Esophagus mucosa (tissue), 1 donor: ENCODE data around the gene IL1RN. TPM values are rescaled to one million over a fixed set of nuclear protein-coding genes. Genes with fewer than 3 reads are reported as not detected.

Source experiments
- ATAC-seq: fragments of 200-7000 bp; cut with Tn5 transposase; one replicate; pipeline ENCODE4 v1.9.1; 2020
- total RNA-seq: library from RNA; stranded (reverse); gene quantifications from one replicate; pipeline ENCODE4 v1.2.4, GENCODE V29; 2023
- donor health status: DM: yes; HTN: yes; CAD: no.

IL1RN gene
- total RNA-seq, 1 donor from 2014 or later: 871 TPM

DNA sequence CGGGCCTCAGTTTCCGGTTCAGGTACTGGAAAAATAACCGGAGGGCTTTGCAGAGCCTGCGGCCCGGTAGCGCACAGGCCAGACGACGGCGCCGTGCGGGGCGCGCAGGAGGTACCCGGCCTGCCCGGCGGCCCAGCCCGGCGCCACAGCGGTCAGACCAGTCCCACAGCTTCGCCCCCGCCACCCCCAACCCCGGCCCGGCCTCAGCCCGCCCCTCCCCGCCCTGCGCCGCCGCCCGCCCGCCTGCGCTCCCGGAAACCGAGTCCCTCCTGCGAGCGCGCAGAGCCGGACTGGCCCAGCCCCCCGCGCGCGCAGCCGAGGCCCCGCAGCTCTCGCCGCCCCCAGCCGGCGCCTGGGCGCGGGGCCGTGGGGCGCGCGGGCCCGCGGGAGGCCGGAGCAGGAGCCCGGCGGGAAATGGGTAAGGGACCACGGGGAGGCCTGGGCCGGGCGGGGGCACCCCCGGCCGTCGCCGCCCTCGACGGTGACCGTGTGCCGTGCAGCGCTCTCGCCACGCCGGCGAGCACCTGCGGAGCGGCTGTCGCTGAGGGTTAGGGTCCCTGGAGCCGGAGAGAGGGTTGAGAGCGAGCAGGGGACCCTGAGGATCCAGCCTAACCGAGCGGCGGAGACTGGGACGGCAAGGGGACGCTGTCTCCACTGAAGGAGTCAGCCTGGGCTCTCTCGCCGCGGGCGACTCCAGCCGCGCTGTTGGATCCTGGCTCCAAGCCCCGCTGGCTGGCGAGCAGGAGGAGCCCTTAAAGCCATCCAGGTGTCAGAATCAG lies 29.9 kb downstream of the IL1RN start:
- ATAC-seq: peak; percentile 87

DNA sequence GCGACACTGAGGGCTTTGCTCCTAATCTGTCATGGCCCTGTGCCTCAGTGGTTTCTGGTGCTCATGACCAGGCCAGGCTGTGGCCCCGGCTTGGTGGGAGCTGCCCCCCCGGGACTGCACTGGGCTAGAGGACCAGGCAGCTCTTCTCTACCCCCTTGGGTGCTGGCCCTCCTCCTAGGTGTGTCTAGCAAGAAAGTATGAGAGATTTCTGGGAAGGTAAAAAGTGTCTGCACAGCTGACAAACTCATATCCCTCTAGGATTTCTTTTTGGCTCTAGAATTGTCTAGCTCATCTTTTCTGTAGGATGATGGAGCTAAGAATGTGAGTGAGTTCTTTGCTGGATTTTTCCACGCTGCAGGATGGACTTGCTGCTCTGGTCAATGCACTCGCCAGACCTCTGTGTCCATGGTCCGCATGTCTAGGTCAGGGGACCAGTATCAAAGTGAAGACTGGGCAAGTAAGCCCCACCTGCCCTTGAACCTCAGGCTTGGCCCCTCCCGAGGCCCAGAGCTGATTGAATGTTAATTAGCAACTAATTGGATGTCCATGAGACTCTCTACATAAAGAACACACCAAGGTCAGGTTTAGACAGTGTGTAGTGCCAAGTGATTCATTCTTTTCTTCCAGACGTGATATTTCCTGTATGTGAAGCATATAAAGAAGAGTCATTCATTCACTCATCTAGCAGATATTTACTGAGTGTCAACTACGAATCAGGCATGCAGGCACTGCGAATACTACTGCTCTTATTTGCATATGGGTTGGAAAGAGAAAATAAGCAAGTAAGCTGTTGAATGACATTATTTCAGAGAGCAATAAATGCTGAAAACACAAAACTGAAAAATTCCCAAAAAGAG lies 30.7 kb downstream of the IL1RN start:
- ATAC-seq: peak; percentile 87

DNA sequence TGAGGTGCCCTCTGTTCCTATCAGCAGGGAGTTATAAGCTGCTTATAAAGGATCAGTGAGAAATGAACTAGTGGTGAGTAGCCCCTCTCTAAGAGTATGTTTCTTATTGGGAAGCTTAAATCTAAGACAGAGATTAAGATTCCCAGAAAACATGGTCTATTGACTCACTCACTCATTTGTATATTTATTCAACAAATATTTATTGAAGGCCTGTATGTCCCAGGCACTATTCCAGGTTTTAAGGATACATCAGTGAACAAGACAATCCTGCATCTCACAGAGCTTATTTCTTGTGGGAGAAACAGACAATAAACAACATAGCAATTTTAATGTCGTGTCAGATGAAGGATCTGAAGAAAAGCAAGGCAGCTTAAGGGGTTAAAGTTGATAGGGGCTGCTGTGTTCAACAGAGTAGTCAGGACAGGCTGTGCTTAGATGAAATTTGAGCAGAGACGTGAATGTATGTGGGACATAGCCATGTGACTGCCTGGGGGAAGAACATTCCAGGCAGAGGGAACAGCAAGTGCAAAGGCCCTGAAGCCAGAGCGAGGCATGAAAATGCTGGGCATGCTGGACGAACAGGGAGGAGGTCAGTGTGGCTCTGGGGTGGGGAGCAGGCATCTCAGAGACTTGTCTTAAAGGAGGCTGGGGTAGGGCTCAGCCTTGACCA lies 31.6 kb downstream of the IL1RN start:
- no peak for ATAC-seq

DNA sequence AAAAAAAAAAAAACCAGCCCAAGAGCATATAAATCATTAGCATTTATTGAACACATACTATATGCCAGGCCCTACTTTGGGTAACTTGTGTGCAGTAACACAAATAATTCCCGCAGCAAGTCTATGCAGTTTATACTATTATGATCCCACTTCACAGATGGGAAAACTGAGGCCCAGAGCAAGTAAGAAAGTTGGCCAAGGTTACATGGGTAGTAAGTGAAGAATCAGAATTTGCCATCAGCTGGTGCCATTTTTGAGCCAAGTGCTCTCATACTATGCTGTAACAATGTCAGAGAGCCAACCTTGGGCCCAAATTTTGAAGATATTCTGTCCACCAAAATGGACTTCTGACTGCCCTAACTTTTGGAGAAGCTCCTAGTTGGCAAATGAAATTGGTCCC lies 32.9 kb downstream of the IL1RN start:
- no peak for ATAC-seq

DNA sequence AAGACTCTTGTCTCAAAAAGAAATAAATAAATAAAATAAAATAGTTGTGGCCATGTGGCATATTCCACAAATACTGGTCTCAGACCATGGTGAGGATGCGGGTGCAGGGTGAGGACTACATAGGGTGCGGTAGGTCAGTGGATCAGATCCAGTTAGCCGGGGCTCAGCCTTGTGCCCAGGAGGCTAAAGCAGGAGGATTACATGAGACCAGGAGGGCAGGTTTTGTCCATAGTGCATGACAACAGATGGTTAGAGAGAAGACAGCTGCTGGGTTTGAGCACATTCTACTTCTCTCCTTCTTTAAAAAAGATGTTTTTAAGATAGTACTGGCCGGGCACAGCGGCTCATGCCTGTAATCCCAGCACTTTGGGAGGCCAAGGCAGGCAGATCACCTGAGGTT lies 33.6 kb downstream of the IL1RN start:
- ATAC-seq: no peak

DNA sequence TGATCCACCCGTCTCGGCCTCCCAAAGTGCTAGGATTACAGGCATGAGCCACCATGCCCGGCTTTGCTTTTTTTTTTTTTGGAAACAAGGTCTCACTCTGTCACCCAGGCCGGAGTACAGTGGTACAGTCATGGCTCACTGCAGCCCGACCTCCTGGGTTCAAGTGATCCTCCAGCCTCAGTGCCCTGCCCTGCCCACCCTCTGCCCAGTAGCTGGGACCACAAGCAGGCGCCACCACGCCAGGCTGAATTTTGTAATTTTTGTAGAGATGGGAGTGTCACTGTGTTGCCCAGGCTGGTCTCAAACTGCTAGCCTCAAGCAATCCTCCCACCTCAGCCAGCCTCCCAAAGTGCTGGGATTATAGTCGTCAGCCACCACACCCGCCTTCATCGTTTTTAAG lies 34.8 kb downstream of the IL1RN start:
- no peak for ATAC-seq

DNA sequence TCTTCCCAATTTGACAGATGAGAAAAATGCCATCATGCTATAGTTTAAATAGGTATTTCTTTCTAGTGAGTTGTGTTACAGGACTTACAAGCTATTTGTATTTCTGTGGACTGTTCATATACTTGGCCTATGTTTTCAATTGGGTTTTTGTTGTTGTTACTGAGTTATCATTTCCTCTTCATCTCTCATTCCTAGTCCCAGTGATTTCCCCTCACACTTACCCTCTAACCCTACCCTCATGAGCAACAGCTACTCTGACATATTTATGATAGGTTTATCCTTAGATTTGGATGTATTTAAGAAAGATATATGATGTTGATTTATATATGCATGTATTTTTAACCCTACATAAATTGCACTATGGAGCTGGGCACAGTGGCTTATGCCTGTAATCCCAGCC lies 35.5 kb downstream of the IL1RN start:
- ATAC-seq: no peak

DNA sequence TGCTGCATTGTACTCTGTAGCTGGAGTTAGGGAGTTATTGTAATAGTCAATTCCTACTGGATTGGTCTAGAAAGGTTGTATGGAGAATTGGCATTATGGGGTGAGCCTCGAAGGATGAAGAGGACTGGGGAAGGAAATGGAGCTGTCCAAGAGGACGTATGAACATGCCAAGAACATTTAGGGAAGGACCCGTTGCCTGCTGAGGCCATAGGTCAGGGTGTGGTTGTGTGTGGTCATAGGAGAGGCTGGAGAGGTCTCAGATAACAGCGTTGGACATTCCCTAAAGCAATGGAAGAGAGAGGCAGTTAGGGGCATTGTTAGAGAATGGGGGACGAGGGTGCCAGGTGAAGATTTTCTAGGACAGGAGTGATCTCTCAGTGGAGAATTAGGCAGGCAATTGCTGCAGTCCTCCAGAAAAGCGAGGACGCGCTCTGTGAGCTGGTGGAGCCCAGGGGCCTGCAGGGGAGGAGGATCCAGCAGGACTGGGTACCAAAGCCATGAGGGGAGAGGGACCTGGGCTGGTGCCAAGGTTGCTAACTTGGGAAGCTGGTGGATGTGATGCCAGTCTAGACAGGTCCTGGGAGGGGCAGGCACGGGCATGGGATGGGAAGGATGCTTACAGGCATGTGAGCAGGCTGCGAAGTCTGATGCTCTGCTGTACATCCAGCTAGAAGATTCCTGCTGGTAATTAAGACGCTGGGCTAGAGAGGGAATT lies 37.0 kb downstream of the IL1RN start:
- peak; percentile 57 for ATAC-seq

DNA sequence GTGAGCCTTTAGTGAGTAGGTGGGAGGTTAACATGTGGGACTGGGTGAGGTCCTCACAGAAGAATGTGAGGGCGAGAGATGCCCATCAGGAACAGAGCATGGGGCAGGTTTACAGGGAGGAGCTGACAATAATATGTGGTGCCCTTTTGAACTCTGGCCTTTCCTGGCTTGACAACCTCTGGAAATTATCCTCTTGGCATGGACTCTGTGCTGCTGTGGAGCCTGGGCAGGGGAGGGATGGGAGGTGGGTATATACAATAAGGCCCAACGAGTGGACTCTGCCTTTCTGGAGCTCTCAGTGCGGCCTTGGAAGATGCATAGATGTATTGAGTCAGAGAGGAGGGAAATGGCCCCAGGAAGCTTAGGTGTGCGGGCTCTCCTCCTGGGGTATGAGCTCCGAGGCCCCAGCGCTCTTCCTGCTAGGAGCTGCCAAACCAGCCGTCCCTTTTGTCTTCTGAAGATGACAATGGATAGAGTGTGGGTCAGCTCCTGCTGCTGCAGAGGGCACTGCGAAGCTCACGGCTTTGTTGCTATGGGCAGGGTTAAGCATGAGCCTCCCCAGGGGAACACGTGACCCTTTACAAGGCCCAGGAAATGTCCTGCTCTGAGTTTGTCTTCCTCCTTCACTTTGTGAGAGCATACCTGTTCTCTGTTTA lies 37.7 kb downstream of the IL1RN start:
- ATAC-seq: peak; percentile 7

DNA sequence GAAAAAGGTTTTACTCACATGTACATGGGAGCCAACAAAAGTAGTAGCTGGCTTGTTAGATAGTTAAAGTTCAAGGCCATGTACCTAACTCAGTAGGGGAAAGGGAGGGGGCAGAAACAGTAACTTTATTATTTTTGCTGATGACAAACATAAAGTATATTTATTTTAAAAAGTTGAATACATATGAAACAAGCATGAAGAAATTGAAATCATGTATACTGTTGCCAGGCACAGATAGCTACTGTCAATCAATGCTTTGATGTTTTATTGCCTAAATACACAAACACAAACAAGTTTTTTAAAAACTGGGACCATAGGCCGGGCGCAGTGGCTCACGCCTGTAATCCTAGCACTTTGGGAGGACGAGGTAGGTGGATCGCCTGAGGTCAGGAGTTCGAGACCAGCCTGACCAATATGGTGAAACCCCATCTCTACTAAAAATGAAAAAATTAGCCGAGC lies 38.8 kb downstream of the IL1RN start:
- no peak for ATAC-seq

DNA sequence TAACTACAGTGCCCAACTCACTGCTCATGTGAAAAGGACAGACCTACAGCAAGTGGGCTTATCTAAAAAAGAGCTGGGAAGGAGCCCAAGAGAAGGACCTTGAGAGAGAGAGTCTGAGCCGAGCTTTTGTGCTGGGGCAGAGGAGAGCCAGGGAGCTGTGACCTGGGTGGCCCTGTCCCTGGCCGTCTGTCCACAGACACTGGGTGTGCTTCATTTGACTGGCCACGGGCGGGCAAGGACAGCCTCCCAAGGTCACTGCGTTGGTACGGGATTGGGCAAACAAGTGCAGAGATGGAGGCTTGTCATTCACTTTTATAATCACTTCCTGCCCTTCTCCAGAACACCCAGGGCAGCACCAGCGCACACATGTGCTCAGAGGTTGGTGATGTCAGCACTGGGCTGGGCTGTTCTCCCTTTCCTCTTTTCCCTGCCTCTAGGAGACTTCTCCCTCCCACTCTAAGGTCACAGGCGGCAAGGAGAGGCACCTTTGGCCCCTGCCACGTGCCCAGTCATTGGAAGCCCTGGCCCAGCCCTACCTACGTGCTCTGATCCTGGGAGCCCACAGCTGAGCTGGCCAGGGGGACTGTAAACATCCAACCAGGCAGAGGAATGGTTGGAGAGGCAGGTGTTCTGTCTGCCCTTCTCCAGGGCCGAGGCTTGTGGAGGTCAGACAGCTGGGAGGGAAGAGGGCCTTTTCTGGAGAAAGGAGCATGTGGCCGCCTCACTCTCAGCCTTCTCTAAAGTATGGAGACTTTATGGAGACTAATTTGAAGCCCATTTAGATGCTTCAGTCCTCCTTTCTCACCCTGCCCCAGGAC lies 39.9 kb downstream of the IL1RN start:
- peak; percentile 47 for ATAC-seq

DNA sequence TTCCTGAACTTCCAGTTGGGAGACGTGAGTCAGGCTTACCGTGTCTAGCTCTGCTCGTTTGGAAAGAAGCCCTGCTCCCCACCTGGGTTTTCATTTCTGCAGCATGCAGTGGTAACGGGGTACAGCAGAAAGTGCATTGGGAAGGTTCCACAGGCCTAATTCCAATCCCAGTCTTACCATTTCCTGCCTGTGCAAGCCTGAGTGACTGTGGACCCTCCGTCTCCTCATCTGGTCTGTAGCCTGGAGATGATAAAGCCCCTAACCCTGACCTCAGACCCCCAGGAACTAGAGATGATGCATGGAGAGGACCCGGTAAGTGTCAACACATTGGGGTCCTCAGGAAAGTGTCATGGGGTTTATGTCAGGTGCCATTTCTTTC lies 40.6 kb downstream of the IL1RN start:
- no peak for ATAC-seq

DNA sequence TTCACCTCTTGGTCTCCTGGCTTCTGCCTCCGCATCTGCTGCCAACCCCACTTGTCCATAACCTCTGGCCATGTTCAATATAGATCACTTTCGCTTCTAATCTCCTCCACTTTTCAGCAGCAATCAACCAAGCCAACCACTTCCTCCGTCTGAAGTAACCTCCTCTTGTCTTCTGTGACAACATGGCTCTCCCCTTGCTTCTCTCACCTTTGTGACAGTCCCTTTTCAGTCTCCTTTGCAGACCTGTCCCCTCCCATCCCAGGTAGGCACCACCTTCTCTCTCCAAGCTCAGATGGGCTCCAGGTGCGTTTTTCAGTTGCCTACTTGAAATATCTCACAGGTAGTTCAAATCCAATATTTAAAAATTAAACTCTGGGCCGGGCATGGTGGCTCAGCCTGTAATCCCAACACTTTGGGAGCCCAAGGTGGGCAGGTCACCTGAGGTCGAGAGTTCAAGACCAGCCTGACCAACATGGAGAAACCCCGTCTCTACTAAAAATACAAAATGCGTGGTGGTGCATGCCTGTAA lies 41.7 kb downstream of the IL1RN start:
- ATAC-seq: no peak

DNA sequence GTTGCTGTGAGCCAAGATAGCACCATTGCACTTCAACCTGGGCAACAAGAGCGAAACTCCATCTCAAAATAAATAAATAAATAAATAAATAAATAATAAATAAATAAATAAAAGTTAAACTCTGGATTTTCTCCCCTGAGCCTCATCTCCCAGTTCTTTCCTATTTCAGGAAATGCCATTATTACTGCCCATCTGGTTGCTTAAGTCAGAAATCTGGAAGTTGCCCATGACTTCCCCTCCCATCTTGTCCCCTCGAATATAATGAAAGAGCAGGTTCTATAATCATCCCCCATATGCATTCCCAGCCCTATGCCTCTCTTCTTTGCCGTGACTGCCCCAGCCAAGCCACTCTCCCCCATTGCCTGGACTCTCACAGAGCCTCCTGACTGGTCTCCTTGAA lies 42.2 kb downstream of the IL1RN start:
- ATAC-seq: no peak

DNA sequence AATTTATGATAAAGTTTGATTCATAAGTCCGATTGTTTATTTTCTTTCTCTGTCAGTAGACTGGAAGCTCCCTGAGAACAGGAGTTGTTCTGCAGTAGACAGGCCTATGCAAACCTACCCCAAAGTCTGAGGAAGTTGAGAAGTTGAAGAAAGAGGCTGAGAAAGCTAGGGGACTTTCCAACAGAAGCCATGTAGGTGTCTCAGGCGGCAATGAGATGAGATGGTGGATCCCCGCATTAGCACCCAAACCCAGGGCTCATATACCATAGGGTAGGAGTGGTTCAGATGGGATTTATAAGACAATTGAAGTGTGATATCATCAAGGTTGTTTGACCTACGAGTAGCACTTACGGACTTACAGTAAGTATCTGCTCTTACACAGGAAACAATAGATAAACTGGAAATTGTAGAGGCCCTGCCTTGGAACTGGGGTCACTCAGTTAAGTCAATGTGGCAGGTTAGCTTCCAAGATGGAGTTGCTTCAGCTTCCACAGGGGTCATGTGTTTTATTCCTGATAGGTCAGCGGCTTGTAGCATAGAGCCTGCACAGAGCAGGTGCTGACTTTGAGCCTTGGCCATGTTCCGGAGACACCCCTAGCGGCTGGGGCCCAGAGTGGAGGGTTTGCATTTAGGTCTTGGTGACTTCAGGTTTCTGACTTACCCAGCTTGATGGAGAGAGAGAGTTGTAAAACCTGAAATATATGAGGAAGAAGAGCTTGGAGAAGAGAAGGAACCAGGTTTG lies 44.1 kb downstream of the IL1RN start:
- ATAC-seq: no peak

DNA sequence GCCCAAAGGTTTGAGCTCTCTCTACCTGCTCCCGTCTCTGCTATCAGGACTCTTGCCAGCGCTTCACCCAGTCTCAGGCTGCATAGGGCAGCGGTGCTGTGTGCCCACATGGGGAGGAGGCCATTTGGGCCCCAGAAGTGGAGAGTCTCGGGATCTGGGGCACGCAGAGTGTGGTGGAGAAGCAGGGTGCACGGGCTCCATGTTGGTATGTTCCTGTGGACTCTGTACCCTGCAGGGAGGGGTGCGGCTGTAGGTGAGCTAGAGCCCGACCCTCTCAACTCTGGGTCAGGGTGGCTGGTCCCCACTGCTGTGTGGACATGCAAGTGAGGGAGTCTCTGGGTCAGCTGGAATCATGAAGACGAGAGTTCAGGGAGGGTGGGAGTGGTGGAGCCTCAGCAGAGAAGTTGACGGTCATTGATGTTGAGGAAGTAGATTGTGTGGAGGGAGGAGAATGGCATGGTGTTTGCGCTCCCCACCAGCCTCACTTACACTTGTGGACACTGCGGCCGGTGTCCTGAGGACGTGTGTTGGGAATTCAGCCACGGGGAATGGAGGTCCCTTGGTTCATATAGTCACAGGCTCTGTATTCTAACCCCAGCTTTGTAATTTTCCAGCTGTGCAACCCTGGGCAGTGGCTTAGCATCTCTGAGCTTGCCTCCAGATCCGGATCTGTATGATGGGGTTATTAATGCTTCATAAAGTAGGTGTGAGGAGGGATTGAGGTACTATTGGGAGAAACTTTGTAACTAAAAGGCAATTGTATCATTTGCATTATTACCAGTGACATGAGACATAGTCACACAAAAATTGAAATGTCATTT lies 45.5 kb downstream of the IL1RN start:
- no peak for ATAC-seq

DNA sequence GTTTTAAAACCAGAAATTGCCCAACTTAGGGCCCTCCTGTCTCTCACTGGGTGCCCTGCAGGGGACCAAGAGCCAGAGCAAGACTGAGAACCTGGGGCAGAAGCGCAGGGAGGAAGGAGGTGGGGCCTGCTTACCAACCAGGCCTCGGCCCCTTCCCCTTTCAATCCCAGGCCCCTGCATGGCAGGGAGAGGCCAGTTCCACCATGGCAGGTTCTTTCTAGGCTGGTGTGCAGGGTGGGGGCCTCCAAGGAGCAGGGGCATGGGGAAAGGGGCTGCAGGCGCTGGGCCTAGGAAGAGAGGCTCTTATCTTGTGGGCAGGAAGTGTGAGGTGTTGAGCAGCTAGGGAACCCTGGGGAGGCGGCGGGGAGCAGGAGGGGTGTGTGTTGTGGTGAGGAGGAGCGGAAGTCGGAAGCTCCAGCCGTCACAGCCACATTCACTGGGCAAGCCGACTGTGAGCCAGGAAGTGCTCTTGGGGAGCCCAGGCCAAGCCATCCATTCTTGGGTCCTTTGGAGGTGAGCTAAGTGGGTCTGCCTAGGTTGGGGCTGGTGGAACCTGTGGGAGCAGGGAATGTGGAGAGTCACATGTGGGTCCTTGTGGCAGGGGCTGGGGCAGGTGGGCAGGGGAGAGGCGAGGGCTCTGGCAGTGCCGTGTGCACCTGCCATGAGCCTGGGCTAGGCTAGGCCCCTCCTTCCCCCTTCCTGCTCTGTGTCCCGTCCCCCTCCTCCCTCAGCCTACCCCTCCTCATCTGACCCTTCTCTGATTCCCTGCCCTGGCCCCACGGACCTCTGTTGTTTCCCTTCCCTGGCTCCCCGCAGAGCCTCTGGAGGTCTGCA lies 46.4 kb downstream of the IL1RN start, which contains the start of gene PSD4:
Gene PSD4, plus strand, starts transcription at position 430 of the 834 bp plus-strand sequence. CDS start 8,486 bp downstream, outside the sequence.
- peak; percentile 61 for ATAC-seq

DNA sequence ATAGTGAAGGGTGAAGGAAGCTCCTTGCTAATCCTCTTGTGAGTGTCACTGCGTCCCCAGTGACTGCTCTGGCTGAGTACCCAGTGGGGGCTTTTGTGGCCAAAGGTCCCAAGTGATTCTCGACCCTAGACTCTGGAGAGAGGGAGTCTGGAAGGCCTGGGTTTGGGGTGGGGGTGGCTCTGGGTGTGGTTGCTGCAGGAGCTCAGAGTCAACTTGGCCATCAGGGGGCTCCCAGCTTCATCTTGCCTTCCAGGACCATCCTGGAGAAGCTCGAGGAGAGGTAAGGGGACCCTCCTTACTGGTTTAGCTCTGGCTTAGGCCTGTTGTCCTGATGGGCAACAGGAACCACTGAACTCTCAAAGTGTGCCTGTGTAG lies 47.0 kb downstream of the IL1RN start:
- no peak for ATAC-seq
